Caco-2 (cell line): ENCODE results near the gene TOB2. TPM values are rescaled to one million over a fixed set of nuclear protein-coding genes. Genes with fewer than 3 reads are reported as not detected.
"Not testable (repeated sequence)": the region's sequence is repeated elsewhere in the genome, so short reads cannot be mapped to it uniquely, and the experiment has no call there.

Experiments
- BruUV-seq: library from RNA; stranded (reverse); fragments of 400-500 nt; replicated peaks from 2 replicates; lab custom pipeline; 2021; lab: Mats Ljungman, UMichigan
- CTCF ChIA-PET: fragments of 300-600 bp; sonication (Branson Sonifier 250); formaldehyde crosslinking; loops from one replicate; lab custom pipeline; 2022; ENCODE audit warnings: antibody characterized with exemption; lab: Charles Lee
- POLR2A ChIA-PET: fragments of 300-600 bp; sonication (Branson Sonifier 250); formaldehyde crosslinking; loops from one replicate; lab custom pipeline; 2022; ENCODE audit warnings: antibody characterized with exemption; lab: Charles Lee
- DNase-seq, 2 experiments: peaks; one replicate each; pipeline versions ENCODE4 v3.0.0 to v3.0.0-alpha.2; 2020 to 2022
- H3K27me3 ChIP-seq: replicated peaks from 2 replicates; pipeline ENCODE4 v1.6.0; 2011; ENCODE audit warnings: low read length; ENCODE audit not compliant: control insufficient read depth, insufficient read depth
- H3K36me3 ChIP-seq: 2 replicates; pipeline ENCODE4 v1.5.1; 2011; ENCODE audit warnings: low read length; ENCODE audit not compliant: control insufficient read depth, insufficient read depth
- H3K4me1 ChIP-seq: fragments of 250-450 bp; sonication (Bioruptor Pico); 2 replicates; pipeline ENCODE4 v1.5.1; 2020; ENCODE audit warnings: mild to moderate bottlenecking
- H3K4me3 ChIP-seq: 2 replicates; pipeline ENCODE4 v1.5.1; 2011; ENCODE audit warnings: low read depth, mild to moderate bottlenecking, control low read depth, low read length
- H3K9me3 ChIP-seq: fragments of 250-450 bp; sonication (Bioruptor Pico); 2 replicates; pipeline ENCODE4 v1.5.1; 2020; ENCODE audit warnings: mild to moderate bottlenecking, moderate library complexity
- H3K27ac Mint-ChIP-seq: one replicate; pipeline ENCODE4 v1.8.0; 2022; ENCODE audit warnings: mixed read lengths; ENCODE audit not compliant: unreplicated experiment
- H3K27me3 Mint-ChIP-seq: one replicate; pipeline ENCODE4 v1.8.0; 2022; ENCODE audit warnings: mixed read lengths; ENCODE audit not compliant: insufficient read depth, unreplicated experiment
- H3K36me3 Mint-ChIP-seq: one replicate; pipeline ENCODE4 v1.8.0; 2022; ENCODE audit warnings: mild to moderate bottlenecking, mixed read lengths; ENCODE audit not compliant: insufficient read depth, unreplicated experiment
- H3K4me1 Mint-ChIP-seq: one replicate; pipeline ENCODE4 v1.8.0; 2022; ENCODE audit warnings: low read depth, mixed read lengths; ENCODE audit not compliant: unreplicated experiment
- H3K4me3 Mint-ChIP-seq: one replicate; pipeline ENCODE4 v1.8.0; 2022; ENCODE audit warnings: mild to moderate bottlenecking, moderate library complexity, mixed read lengths; ENCODE audit not compliant: unreplicated experiment
- H3K9me3 Mint-ChIP-seq: one replicate; pipeline ENCODE4 v1.8.0; 2022; ENCODE audit warnings: mixed read lengths; ENCODE audit not compliant: unreplicated experiment
- CTCF ChIP-seq, 2 experiments: fragments of 200-600 bp in 1 of 2; IDR thresholded peaks; 1 replicate in 1 of 2; 2 replicates in 1 of 2; pipeline versions ENCODE4 v1.5.1 to v1.8.0; 2011 to 2022; ENCODE audit warnings: antibody characterized with exemption in 1 of 2, control low read depth in 1 of 2, inconsistent platforms in 1 of 2, low read depth in 1 of 2, low read length in 1 of 2, mild to moderate bottlenecking in 1 of 2, moderate library complexity in 1 of 2; ENCODE audit not compliant: insufficient read depth in 1 of 2, severe bottlenecking in 1 of 2, unreplicated experiment in 1 of 2
- intact Hi-C: fragments of 100-400 bp; cut with micrococcal nuclease; formaldehyde crosslinking; loops from one replicate; pipeline ENCODE4 v1.10.0; 2022; ENCODE audit not compliant: unreplicated experiment
- total RNA-seq: library from RNA; stranded (reverse); gene quantifications from 2 replicates; pipeline ENCODE4 v1.2.3, GENCODE V29; 2022

Gene TOB2
- total RNA-seq, 1 experiment from 2014 or later: 49.0 TPM

- TF ChIP-seq CTCF (IDR thresholded peaks at IDR 0.05; ENCODE audit: insufficient read depth in 1 of 2, low read depth in 1 of 2, low read length in 1 of 2, severe bottlenecking in 1 of 2, unreplicated experiment in 1 of 2): no peak
- no peak overlapping the region for H3K4me3 Mint-ChIP-seq
- H3K4me3 ChIP-seq: no peak overlapping the region
- peaks cover 3% of the 10 kb centered on the region for H3K36me3 ChIP-seq
- peaks cover 84% of the 10 kb centered on the region for H3K36me3 Mint-ChIP-seq
- no peaks in the 10 kb centered on the region for H3K9me3 Mint-ChIP-seq
- POLR2A ChIA-PET: interaction anchor here (0.6 kb wide), 1 partner anchor 909 kb away, joined by 6 read pairs; no protein-coding TSS in a partner anchor
- intact Hi-C loops: no loop called here
- no peaks in the 10 kb centered on the region for H3K4me1 Mint-ChIP-seq
- H3K27ac Mint-ChIP-seq: no peak overlapping the region
- no peaks in the 10 kb centered on the region for H3K27me3 ChIP-seq
- CTCF ChIA-PET: no interaction called here
- H3K27me3 Mint-ChIP-seq: no peaks in the 10 kb centered on the region
- no TSS peak for BruUV-seq
- H3K4me1 ChIP-seq: no peaks in the 10 kb centered on the region
- DNase-seq: no peak
- H3K9me3 ChIP-seq: no peaks in the 10 kb centered on the region
Measured at GRCh38 chr22:41436322-41437113, 10.1 kb downstream of the TOB2 start.

- Histone ChIP-seq H3K4me3 (no peak overlapping the region), H3K36me3 (peaks cover 3% of the 10 kb centered on the region), H3K9me3 (no peaks in the 10 kb centered on the region), H3K4me1 (no peaks in the 10 kb centered on the region), H3K27me3 (no peaks in the 10 kb centered on the region)
- no peaks in the 10 kb centered on the region for H3K27me3 Mint-ChIP-seq
- intact Hi-C loops: no loop called here
- no peak overlapping the region for H3K27ac Mint-ChIP-seq
- no peak for DNase-seq
- no peak overlapping the region for H3K4me3 Mint-ChIP-seq
- H3K9me3 Mint-ChIP-seq: no peaks in the 10 kb centered on the region
- peaks cover 84% of the 10 kb centered on the region for H3K36me3 Mint-ChIP-seq
- BruUV-seq: no TSS peak
- CTCF ChIA-PET: interaction anchor here (0.6 kb wide), 1 partner anchor 48 kb away, joined by 9 read pairs; no protein-coding TSS in a partner anchor
- TF ChIP-seq CTCF (IDR thresholded peaks at IDR 0.05; ENCODE audit: insufficient read depth in 1 of 2, low read depth in 1 of 2, low read length in 1 of 2, severe bottlenecking in 1 of 2, unreplicated experiment in 1 of 2): no peak
- POLR2A ChIA-PET: no interaction called here
- no peaks in the 10 kb centered on the region for H3K4me1 Mint-ChIP-seq
Measured at GRCh38 chr22:41435560-41435959, 11.0 kb downstream of the TOB2 start.

- H3K36me3 Mint-ChIP-seq: peaks cover 82% of the 10 kb centered on the region
- H3K27me3 Mint-ChIP-seq, H3K4me1 Mint-ChIP-seq, H3K4me3 ChIP-seq, H3K9me3 Mint-ChIP-seq, H3K4me1 ChIP-seq, BruUV-seq, H3K27ac Mint-ChIP-seq, H3K27me3 ChIP-seq, DNase-seq, H3K4me3 Mint-ChIP-seq, H3K36me3 ChIP-seq, CTCF ChIA-PET, H3K9me3 ChIP-seq, intact Hi-C loops: not testable (repeated sequence)
- POLR2A ChIA-PET: interaction anchor here (0.5 kb wide), 1 partner anchor 28 kb away, joined by 3 read pairs; no protein-coding TSS in a partner anchor
Measured at GRCh38 chr22:41434361-41435003, 12.1 kb downstream of the TOB2 start.

GRCh38 chr22:41433480-41433879 is 13.1 kb downstream of the TOB2 start:
- POLR2A ChIA-PET: interaction anchor here (0.6 kb wide), 1 partner anchor 52 kb away, joined by 6 read pairs; the partner anchor contains the start of gene TEF
- H3K36me3 ChIP-seq, H3K27ac Mint-ChIP-seq, H3K9me3 Mint-ChIP-seq, H3K4me1 ChIP-seq, intact Hi-C loops, H3K4me3 Mint-ChIP-seq, CTCF ChIA-PET, BruUV-seq, DNase-seq, H3K9me3 ChIP-seq, H3K27me3 Mint-ChIP-seq, H3K27me3 ChIP-seq, H3K4me3 ChIP-seq, H3K4me1 Mint-ChIP-seq: not testable (repeated sequence)
- H3K36me3 Mint-ChIP-seq: peaks cover 72% of the 10 kb centered on the region
